HG03354 (cell line): ENCODE data around the gene PFDN1.

Source experiments
- ATAC-seq: cut with Tn5 transposase; IDR thresholded peaks from one replicate; pipeline ENCODE4 v1.9.1; 2021; ENCODE audit warnings: mild to moderate bottlenecking; ENCODE audit not compliant: unreplicated experiment, poor library complexity, severe bottlenecking

Gene PFDN1

DNA sequence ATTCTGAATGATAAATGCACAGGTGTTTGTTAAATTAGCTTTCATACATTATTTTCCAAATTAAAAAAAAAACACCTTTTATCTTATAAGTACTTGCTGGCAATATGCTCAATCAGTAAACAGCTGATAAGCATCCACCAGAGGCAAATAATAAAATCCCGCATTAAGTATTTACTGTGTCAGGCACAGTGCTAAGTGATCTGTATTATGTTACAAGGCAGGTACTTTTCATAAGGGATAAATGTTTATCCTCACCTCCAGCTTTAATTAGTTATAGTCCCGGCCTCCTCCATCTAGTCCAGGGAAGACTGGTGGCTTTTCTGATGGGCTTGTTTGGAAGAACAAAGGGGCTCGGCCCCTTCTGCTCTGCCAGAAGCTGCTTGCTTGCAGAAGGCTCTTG lies 40.1 kb downstream of the PFDN1 start:
- ATAC-seq: no peak

- ATAC-seq: no peak
Measured at GRCh38 chr5:140262221-140262620, 40.7 kb downstream of the PFDN1 start.

DNA sequence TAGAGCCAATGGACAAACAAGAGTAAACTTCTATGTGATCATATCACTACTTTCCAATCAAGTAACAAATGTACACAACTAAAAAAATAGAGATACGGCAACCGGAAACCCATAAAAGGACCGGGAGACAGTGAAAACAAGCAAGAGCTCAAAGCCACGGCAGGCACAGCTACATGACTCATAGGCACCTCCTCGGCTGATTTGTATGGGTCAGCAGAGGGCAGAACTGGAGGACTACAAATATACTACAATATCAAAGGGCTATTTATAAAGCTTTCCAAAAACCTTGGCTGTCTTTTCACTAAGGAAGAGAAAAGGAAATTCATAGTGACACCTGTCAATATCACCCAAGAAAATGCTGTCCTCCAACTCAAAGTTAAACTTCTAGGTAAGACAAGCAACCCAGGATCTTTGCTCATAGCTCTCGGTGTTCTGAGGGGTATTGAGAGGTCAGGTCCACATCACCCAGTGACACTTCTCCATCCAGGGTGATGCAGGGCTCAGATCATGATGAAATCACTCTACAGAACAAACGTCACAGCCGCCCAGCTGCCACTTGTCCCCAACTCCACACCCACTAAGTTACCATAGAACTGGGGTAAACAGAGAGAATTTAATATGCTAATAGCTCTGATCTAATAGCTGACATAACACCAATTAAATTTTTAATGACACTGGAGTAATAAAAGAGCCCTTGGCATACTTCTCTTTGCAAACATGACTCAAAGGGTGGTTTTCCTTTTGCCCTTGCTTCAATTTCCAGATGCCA lies 41.3 kb downstream of the PFDN1 start:
- no peak for ATAC-seq

- ATAC-seq: no peak
Measured at GRCh38 chr5:140260089-140260656, 42.7 kb downstream of the PFDN1 start.

GRCh38 chr5:140259500-140259899 lies 43.4 kb downstream of the PFDN1 start:
- no peak for ATAC-seq

GRCh38 chr5:140258873-140259272 lies 44.0 kb downstream of the PFDN1 start:
- no peak for ATAC-seq

- ATAC-seq: no peak
Measured at GRCh38 chr5:140258016-140258415, 44.9 kb downstream of the PFDN1 start.

DNA sequence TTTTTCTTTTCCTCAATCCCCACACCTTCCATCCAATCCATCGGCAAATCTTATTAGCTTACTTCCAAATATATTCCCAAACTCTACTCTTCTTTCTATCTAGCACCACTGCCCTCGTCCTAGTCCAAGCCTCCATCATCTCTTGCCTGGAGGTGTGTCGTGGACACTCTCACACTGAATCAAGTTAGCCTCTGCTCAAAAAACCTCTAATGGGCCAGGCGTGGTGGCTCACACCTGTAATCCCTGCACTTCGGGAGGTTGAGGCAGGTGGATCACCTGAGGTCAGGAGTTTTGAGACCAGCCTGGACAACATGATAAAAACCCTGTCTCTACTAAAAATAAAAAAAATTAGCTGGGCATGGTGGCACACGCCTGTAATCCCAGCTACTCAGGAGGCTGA lies 46.2 kb downstream of the PFDN1 start:
- no peak for ATAC-seq

DNA sequence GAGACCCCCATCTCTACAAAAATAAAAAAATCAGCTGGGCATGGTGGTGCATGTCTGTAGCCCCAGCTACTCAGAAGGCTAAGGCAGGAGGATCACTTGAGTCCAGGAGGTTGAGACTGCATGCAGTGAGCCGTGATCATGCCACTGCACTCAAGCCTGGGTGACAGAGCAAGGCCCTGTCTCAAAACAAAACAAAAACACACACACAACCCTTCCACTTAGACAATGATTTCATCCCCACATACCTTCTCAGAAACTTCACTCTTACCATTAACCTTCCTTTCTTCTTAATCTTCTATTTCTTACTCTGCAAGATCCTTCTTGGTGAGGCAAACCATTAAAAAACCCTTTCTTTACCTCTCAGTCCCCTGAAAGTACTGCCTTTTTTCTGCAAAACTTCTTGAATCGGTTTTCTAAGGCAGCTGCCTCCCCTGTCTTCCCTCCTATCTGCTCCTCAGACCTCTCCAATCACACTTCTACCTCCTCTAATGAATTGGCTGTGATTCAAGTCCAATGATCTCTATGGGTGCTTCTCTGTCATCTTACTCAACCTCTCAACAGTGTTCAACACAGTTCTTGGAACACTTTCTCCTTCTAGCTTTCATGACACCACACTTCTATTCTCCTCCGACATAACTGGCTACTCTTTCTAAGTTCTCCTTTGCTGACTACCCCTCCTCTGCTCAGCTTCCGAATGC lies 47.3 kb downstream of the PFDN1 start:
- no peak for ATAC-seq

GRCh38 chr5:140253985-140254384 lies 48.9 kb downstream of the PFDN1 start:
- ATAC-seq: no peak

- ATAC-seq: no peak
Measured at GRCh38 chr5:140252470-140253126, 50.3 kb downstream of the PFDN1 start.

- peak; percentile 80 for ATAC-seq
Measured at GRCh38 chr5:140251527-140251973, 51.4 kb downstream of the PFDN1 start.

DNA sequence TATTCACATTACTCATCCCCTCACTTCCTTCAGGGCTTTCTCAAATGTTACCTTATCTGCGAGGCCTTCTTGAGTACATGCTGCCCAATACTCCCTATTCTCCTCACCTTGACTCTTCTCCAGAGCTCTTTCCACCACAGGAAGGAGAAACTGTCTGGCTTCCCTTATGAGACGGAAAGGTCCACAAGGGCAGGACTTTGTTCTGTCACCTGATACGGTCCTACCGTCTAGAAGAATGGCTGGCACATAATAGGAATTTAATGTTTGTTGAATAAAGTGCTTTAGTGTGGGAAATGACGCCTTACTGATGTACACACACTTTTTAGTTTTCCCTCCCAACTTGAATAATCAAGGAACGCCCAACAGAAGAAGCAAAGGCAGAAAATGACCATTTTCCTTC lies 52.5 kb downstream of the PFDN1 start:
- no peak for ATAC-seq

DNA sequence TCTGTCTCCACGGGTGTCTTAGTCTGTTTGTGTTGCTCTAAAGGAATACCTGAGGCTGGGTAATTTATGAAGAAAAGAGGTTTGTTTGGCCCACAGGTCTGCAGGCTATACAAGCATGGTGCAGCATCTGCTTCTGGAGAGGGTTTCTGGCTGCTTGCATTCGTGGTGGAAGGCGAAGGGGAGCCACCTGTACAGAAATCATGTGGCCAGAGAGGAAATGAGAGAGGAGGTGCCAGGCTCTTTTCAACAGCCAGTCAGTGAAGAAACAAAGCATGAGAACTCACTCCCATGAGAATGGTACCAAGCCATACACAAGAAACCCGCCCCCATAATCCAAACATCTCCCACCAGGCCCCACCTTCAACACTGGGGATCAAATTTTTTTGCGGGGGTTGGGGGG lies 53.4 kb downstream of the PFDN1 start:
- ATAC-seq: no peak

GRCh38 chr5:140248414-140248813 lies 54.5 kb downstream of the PFDN1 start:
- ATAC-seq: no peak

DNA sequence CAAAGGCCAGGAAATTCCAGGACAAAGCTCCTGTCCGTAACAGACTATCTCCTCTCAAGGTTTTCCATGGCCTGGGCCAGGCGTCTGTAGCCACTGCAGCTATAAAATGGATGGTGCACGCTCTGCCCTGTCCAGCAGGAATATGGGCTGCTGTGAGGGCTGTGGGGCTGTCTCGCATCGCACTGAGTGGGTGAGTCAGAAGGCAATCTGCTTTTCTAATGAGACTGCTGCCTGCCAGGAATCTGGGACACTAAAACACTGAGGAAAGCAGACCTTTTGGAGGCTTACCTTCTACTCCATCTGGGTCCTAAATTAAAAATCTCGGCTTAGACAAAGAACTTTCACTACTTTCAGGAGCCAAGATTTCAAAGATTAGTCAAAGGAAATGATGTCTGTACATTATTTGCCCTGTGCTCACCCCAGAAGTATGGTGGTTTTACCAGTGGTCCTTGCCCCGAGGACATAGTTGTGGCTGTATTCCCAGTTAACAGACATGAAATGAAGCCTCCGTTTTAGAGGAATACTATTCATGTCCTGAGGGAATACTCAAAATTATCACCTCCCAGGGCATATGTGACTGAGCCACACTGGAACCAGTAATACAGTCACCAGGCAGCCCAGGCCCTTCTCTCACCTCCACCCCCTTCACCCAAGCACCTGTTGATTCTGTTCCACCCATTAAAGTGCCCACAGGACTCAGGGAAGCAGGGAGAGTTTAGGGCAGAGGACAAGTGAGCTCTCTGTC lies 56.4 kb downstream of the PFDN1 start:
- ATAC-seq: no peak

DNA sequence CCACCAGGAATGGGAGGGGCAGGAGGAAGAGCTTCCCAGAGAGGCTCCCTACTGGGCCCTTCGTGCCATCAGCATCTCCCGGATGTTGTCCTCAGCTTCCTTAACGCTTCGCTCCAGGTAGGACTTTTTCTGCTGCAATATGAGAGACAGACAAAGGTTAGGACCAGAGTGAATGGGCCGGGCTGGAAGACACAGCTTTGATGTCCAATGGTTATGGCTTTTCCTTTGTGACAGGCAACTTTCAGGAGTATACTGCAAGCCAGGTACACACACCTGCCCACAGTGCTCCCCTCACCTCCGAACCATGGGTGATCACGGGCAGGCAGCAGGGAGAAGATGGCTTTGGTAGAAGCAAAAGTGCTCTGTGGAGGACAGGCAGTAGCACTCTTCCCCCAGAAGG lies 57.0 kb downstream of the PFDN1 start:
- ATAC-seq: no peak

DNA sequence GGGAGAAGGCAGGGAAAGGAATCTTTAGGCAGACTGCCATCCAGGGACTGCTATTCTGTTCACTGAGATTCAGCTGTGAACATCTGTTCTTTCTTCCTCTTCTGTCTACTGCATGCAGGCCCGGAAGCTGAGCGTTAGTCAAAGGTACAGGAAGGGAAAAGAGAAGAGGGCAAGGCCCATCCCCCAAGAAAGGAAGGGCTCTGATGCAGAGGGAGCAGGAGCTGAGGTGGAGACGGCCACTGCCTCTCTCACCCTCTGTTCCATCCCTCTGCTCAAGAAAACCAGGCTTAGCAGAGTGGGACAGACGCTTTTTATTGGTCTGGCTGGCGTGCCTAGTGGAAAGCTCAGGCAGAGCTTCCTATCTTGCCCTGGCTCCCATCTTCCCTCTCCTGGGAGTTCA lies 57.6 kb downstream of the PFDN1 start:
- ATAC-seq: no peak

DNA sequence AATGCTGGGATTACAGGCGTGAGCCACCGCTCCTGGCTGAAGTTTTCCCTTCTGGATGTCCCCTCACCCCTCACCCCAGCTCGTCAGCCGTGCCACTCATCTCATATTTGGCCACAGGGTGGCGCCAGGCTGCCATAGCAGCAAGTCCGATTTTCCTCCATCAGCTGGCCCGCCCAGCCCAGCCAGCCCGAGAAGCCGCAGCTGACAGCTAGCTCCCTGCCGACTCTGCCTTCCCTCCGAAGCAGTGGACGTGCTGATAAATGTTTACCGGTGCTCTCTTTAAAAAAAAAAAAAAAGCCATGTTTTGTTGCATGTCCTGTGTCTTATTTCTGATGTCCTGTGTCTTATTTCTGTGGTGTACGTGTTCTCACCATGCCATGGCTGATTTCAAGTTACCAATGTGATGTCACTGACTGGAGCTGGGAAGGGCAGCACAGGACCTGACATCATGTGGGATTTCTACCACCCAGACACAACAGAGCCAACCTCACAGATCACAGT lies 58.3 kb downstream of the PFDN1 start:
- ATAC-seq: peak; percentile 79
